ENCODE data around the gene MED19.

The MED19 gene

DNA sequence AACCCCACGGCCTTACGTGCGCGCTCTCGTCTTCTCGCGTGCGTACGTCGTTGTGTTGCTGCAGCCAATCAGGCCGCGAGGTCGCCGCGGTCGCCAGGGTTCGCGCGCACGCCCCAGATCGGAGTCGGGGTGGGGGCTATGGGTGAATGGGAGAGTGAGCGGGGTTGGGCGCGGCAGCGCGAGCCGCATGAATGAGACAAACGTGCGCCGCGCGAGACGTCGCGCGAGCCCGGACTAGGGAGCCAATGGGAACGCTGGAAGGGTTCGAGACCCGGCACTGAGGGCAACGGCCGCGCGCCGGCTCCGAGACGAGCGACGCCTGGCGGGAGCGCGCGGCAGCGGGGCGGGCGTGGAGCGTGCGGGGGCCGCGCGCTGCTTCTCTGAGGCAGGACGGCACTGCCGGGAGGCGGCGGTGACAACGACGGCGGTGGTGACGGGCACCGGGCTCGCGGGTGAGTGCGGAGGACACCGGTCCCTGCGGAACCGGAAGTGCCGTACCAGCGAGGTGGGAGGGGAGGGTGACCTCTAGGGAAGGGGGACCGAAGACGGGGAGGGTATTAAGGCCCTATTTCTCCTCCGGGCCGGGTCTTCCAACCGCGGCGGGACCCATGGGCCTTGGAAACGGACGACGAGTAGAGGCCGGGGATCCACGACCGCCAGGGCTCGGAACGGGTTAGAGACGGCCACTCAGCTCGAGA is 44.1 kb downstream of the MED19 start, which contains the start of gene ZDHHC5:
Gene ZDHHC5 (plus strand): TSS at position 379 of the 698 bp plus-strand sequence. CDS start 4,977 bp downstream, outside the sequence.
- Histone ChIP-seq H3K79me2 (peaks cover 10% of the 10 kb centered on the region), H3K4me1 (peaks cover 2% of the 10 kb centered on the region), H3K4me2 (ENCODE audit: low read length) (peak within 1 kb of the TSS; percentile 86), H3K27ac (peak within 1 kb of the TSS; percentile 99), H3K9me3 (ENCODE audit: control insufficient read depth, low read length) (no peaks in the 10 kb centered on the region), H3K4me3 (ENCODE audit: low read depth, low read length) (peak within 1 kb of the TSS; percentile 83), H3K36me3 (ENCODE audit: control insufficient read depth, insufficient read depth, low read length) (no peaks in the 10 kb centered on the region), H2AFZ (peak within 1 kb of the TSS; percentile 91), H3K27me3 (ENCODE audit: control insufficient read depth, insufficient read depth, low read length) (no peaks in the 10 kb centered on the region), H3K9ac (peak within 1 kb of the TSS; percentile 72)
- TF ChIP-seq, protein P1, sequence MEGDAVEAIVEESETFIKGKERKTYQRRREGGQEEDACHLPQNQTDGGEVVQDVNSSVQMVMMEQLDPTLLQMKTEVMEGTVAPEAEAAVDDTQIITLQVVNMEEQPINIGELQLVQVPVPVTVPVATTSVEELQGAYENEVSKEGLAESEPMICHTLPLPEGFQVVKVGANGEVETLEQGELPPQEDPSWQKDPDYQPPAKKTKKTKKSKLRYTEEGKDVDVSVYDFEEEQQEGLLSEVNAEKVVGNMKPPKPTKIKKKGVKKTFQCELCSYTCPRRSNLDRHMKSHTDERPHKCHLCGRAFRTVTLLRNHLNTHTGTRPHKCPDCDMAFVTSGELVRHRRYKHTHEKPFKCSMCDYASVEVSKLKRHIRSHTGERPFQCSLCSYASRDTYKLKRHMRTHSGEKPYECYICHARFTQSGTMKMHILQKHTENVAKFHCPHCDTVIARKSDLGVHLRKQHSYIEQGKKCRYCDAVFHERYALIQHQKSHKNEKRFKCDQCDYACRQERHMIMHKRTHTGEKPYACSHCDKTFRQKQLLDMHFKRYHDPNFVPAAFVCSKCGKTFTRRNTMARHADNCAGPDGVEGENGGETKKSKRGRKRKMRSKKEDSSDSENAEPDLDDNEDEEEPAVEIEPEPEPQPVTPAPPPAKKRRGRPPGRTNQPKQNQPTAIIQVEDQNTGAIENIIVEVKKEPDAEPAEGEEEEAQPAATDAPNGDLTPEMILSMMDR (IDR thresholded peaks at IDR 0.05): peak; percentile 29

DNA sequence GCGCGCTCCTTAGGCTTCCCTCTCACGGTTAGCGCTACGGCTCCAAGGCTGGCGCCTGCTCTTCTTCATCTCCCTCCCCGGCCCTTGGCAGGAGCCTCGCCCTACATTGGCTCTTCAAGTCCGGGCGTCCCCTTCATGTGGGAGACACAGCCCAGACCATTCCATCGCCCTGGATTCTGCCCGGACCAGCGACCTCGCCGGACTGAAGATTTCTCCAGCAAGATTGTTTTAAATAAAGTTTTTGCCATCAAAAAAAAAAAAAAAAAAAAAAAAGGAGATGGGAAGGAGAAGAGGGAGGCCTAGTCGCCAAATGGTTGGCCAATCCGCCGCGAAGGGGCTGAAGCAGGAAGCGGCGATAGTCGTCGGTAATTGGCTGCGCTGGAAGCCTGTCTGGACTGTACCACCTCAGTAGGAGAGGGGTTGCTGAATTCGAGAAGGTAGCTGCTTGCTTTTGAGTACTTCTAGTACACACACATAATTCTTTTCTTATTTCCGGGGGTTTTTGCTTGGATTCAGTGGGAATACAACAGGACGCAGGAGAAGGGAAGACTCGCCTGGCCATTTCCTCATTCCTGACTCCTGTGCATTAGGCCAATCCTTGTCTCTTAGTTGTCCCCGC is 44.8 kb downstream of the MED19 start:
- Histone ChIP-seq H3K79me2 (peaks cover 7% of the 10 kb centered on the region), H3K36me3 (ENCODE audit: control insufficient read depth, insufficient read depth, low read length) (no peaks in the 10 kb centered on the region), H3K9me3 (ENCODE audit: control insufficient read depth, low read length) (no peaks in the 10 kb centered on the region), H3K27me3 (ENCODE audit: control insufficient read depth, insufficient read depth, low read length) (no peaks in the 10 kb centered on the region), H3K27ac (peak overlapping the region; percentile 99), H3K4me3 (ENCODE audit: low read depth, low read length) (peak overlapping the region; percentile 83), H3K4me1 (peaks cover 2% of the 10 kb centered on the region), H3K9ac (peak overlapping the region; percentile 63), H2AFZ (peak overlapping the region; percentile 91), H3K4me2 (ENCODE audit: low read length) (peak overlapping the region; percentile 86)
- TF ChIP-seq, protein P1 (IDR thresholded peaks at IDR 0.05): no peak

DNA sequence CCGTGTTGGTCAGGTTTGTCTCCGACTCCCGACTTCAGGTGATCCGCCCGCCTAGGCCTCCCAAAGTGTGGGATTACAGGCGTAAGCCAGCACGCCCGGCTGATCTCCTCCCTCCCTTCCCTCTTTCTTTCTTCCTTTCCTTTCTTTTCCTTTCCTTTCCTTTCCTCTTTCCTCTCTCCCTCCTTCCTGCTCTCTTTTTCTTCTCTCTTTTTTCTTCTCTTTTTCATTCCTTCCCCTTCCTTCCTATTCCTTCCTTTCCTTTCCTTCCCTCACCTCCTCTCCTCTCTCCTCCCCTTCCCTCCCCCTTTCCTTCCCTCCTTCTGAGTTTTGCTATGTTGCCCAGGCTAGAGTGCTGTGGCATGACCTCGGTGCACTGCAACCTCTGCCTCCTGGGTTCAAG is 48.0 kb downstream of the MED19 start:
- Histone ChIP-seq H3K9ac (no peak overlapping the region), H3K9me3 (ENCODE audit: control insufficient read depth, low read length) (no peaks in the 10 kb centered on the region)
- TF ChIP-seq, protein P1 (IDR thresholded peaks at IDR 0.05): no peak

DNA sequence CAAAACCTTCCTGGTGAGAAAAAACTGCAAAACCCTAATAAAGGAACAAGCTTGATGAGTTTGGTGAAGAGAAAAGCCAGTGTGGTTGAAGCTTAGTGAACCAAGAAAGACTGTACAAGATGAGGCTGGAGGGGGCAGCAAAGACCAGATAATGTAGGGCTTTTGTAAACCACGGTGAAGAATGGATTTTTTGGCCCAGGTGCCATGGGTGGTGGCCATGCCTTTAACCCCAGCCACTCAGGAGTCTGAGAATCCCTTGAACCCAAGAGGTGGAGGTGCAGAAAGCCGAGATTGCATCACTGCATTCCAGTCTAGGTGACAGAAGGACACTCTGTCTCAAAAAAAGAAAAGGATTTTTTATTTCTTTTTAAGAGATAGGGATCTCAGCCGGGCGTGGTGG is 49.1 kb downstream of the MED19 start:
- no peaks in the 10 kb centered on the region for H3K4me1 ChIP-seq
- H3K36me3 ChIP-seq (ENCODE audit: control insufficient read depth, insufficient read depth, low read length): no peaks in the 10 kb centered on the region
- H3K4me2 ChIP-seq (ENCODE audit: low read length): no peak overlapping the region

More for the DNA sequence above, 48.0 kb downstream of the MED19 start:
- H3K27ac ChIP-seq: no peak overlapping the region
- no peaks in the 10 kb centered on the region for H3K27me3 ChIP-seq (ENCODE audit: control insufficient read depth, insufficient read depth, low read length)
- no peaks in the 10 kb centered on the region for H3K36me3 ChIP-seq (ENCODE audit: control insufficient read depth, insufficient read depth, low read length)
- peaks cover 2% of the 10 kb centered on the region for H3K79me2 ChIP-seq
- no peak overlapping the region for H2AFZ ChIP-seq
- H3K4me3 ChIP-seq (ENCODE audit: low read depth, low read length): no peak overlapping the region
- H3K4me1 ChIP-seq: peaks cover 1% of the 10 kb centered on the region
- no peak overlapping the region for H3K4me2 ChIP-seq (ENCODE audit: low read length)

More for the DNA sequence above, 49.1 kb downstream of the MED19 start:
- Histone ChIP-seq H3K27ac (no peak overlapping the region), H3K79me2 (peaks cover 2% of the 10 kb centered on the region), H3K9me3 (ENCODE audit: control insufficient read depth, low read length) (no peaks in the 10 kb centered on the region), H2AFZ (no peak overlapping the region), H3K9ac (no peak overlapping the region), H3K4me3 (ENCODE audit: low read depth, low read length) (no peak overlapping the region), H3K27me3 (ENCODE audit: control insufficient read depth, insufficient read depth, low read length) (no peaks in the 10 kb centered on the region)
- TF ChIP-seq, protein P1 (IDR thresholded peaks at IDR 0.05): no peak

Measured in parathyroid adenoma (tissue), 2 donors.